Adrenal gland (tissue), 12 donors: ENCODE measurements around the gene PLG. TPM values are rescaled to one million over a fixed set of nuclear protein-coding genes. Genes with fewer than 3 reads are reported as not detected.
"Not testable (repeated sequence)": the region's sequence is repeated elsewhere in the genome, so short reads cannot be mapped to it uniquely, and the experiment has no call there.

Source experiments
- DNase-seq, 7 donors: peaks; one replicate each; pipeline ENCODE4 v3.0.0-alpha.2; 2019 to 2020
- H3K27ac ChIP-seq, 5 donors: fragments of 200-600 bp; sonication (generic) in 4 of 5; 1 replicate in 3 of 5; 2 replicates in 2 of 5; pipeline versions ENCODE4 v1.5.1 to v1.8.0; 2016 to 2020; ENCODE audit warnings: mild to moderate bottlenecking in 1 of 5
- H3K27me3 ChIP-seq: fragments of 200-600 bp; 2 replicates; pipeline ENCODE4 v1.8.0; 2021
- H3K36me3 ChIP-seq, 2 donors: fragments of 200-600 bp; replicated peaks in 1 of 2; 1 replicate in 1 of 2; 2 replicates in 1 of 2; pipeline versions ENCODE4 v1.5.1 to v1.8.0; 2018 to 2022
- H3K4me1 ChIP-seq, 2 donors: fragments of 200-600 bp; replicated peaks in 1 of 2; 1 replicate in 1 of 2; 2 replicates in 1 of 2; pipeline versions ENCODE4 v1.5.1 to v1.8.0; 2018 to 2021
- H3K4me3 ChIP-seq, 4 donors: fragments of 200-600 bp; sonication (generic) in 3 of 4; one replicate each; pipeline ENCODE4 v1.5.1; 2016 to 2018
- H3K9me3 ChIP-seq, 3 donors: fragments of 200-600 bp; sonication (generic) in 1 of 3; replicated peaks in 1 of 3; 1 replicate in 2 of 3; 2 replicates in 1 of 3; pipeline versions ENCODE4 v1.5.1 to v1.8.0; 2016 to 2021
- POLR2A ChIP-seq, 2 donors: fragments of 450-650 bp; IDR thresholded peaks; one replicate each; pipeline ENCODE4 v1.6.1; 2017; ENCODE audit warnings: antibody characterized with exemption in 2 of 2, mild to moderate bottlenecking in 2 of 2, moderate library complexity in 1 of 2
- WGBS, 4 donors: extraction: QIAGEN DNeasy Blood & Tissue Kit in 2 of 4; methylation state at CpG; one replicate each; pipeline versions ENCODE4 v1.1.5 to v1.1.7; 2013 to 2017; 5-methylcytosine and 5-hydroxymethylcytosine counted together
- intact Hi-C, 2 donors: fragments of 100-400 bp; cut with DNase I; formaldehyde crosslinking; loops; one replicate each; pipeline versions ENCODE4 v1.14.1 to v1.15.0; 2022 to 2023
- polyA plus RNA-seq, 3 donors: library from polyadenylated mRNA; stranded (reverse); fragments of 200-250 nt in 2 of 3; fragments of 350-450 nt in 1 of 3; fragmentation: Illumina TruSeq in 1 of 3; extraction: RNeasy Lipid Tissue Mini Kit (QIAGEN cat#74804) in 1 of 3; gene quantifications; one replicate each; pipeline ENCODE4 v1.2.3, GENCODE V29; 2013 to 2014
- total RNA-seq, 9 donors: library from RNA; depleted of rRNA in 4 of 9; stranded (reverse); fragments of >200 nt in 4 of 9; fragments of 120-200 nt in 1 of 9; fragmentation: NEBNext Ultra II Directional in 1 of 9; extraction: Animal tissue kit (Norgen Biotek cat#: 25700) in 1 of 9; gene quantifications; one replicate each; pipeline versions ENCODE4 v1.1.0 to v1.2.4, GENCODE V29; 2013 to 2023
- TF ChIP-seq, protein P1 (sequence below), 6 experiments: fragments of 450-650 bp in 4 of 6; fragments of 200-600 bp in 2 of 6; sonication (generic) in 1 of 6; IDR thresholded peaks; 1 replicate in 5 of 6; 2 replicates in 1 of 6; pipeline versions ENCODE4 v1.5.1 to v1.8.0; 2016 to 2021; ENCODE audit warnings: antibody characterized with exemption in 6 of 6, mild to moderate bottlenecking in 2 of 6, moderate library complexity in 1 of 6
- donor health status: healthy with polysubstance abuse.
- donor health status: Bipolar disorder and iron deficiency.
- donor health status: DM: yes; HTN: yes; CAD: no.
- donor health status: DM: no; HTN: no; CAD: no.
- donor health status: DM: no; HTN: no; CAD: no.
- donor health status: DM: yes; HTN: yes; CAD: no.

Gene PLG
- total and polyA plus RNA-seq, 12 donors = 0.72 to 1.1 (median 0.80) TPM; not detected in 8

DNA sequence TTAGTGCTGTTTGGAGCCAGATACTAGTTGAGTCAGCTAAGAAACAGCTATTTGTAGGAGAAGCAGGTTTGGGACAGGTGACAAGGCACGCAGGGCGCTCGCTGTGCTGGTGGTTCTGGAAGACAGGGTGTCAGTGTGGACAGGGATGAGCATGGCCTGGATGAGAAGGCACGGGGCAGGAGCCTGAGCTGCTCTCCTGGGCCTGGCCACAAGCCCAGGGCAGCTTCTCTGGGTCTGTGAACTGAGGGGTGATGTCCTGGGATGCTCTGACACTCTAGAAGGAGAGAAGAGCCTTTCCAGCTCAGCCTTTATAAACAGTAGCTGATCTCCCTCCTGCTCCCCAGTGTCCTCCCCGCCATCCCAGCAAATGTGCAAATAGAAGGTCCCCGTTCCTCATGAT, 37.9 kb downstream of the PLG start:
- Histone ChIP-seq H3K4me1 (no peaks in the 10 kb centered on the region), H3K27ac (no peak overlapping the region), H3K9me3 (no peaks in the 10 kb centered on the region), H3K27me3 (no peaks in the 10 kb centered on the region), H3K4me3 (no peak overlapping the region), H3K36me3 (no peaks in the 10 kb centered on the region)
- intact Hi-C loops = loop anchor here in 1 of 2 donors (10.0 kb wide), 1 partner anchor 185 kb away; no protein-coding TSS in a partner anchor
- no peak for DNase-seq
- WGBS, 4 donors = 87 to 91% (median 88%) methylated on average over 6 of the region's 6 CpGs
- TF ChIP-seq POLR2A (IDR thresholded peaks at IDR 0.05) = no peak
- TF ChIP-seq, protein P1, sequence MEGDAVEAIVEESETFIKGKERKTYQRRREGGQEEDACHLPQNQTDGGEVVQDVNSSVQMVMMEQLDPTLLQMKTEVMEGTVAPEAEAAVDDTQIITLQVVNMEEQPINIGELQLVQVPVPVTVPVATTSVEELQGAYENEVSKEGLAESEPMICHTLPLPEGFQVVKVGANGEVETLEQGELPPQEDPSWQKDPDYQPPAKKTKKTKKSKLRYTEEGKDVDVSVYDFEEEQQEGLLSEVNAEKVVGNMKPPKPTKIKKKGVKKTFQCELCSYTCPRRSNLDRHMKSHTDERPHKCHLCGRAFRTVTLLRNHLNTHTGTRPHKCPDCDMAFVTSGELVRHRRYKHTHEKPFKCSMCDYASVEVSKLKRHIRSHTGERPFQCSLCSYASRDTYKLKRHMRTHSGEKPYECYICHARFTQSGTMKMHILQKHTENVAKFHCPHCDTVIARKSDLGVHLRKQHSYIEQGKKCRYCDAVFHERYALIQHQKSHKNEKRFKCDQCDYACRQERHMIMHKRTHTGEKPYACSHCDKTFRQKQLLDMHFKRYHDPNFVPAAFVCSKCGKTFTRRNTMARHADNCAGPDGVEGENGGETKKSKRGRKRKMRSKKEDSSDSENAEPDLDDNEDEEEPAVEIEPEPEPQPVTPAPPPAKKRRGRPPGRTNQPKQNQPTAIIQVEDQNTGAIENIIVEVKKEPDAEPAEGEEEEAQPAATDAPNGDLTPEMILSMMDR (IDR thresholded peaks at IDR 0.05) = no peak

DNA sequence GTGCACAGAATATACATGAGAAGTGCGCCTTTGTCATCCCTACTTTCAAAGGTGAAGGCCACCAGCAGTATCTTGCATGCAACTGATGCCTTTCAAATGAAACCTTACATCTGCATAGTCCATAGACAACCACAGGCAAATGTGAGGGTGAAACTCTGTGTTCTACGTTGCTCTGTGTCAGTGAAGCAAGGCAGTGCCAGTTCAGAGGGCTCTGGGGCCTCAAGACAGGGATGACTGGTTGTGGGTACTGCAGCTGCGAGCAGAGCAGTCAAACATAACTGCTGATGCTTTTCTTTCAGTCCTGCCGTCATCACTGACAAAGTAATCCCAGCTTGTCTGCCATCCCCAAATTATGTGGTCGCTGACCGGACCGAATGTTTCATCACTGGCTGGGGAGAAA, 39.0 kb downstream of the PLG start:
- 82 to 88% (median 85%) methylated on average over 7 of the region's 7 CpGs for WGBS, 4 donors
- H3K4me3 ChIP-seq, H3K36me3 ChIP-seq, H3K4me1 ChIP-seq, intact Hi-C loops, H3K9me3 ChIP-seq, H3K27ac ChIP-seq, H3K27me3 ChIP-seq, DNase-seq: not testable (repeated sequence)

DNA sequence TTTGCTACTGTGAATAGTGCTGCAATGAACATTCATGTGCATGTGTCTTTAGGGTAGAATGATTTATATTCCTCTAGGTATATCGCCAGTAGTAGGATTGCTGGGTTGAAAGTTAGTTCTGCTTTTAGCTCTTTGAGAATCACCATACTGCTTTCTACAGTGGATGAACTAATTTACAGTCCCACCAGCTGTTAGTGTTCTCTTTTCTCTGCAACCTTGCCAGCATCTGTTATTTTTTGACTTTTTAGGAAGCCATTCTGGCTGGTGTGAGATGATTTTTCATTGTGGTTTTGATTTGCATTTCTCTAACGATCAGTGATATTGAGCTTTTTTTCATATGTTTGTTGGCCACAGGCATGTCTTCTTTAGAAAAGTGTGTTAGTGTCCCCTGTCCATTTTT, 40.0 kb downstream of the PLG start:
- Histone ChIP-seq H3K36me3 (no peaks in the 10 kb centered on the region), H3K27ac (no peak overlapping the region), H3K27me3 (no peaks in the 10 kb centered on the region), H3K9me3 (no peaks in the 10 kb centered on the region), H3K4me3 (no peak overlapping the region), H3K4me1 (no peaks in the 10 kb centered on the region)
- no peak for DNase-seq
- 59 to 75% (median 73%) methylated on average over 2 of the region's 2 CpGs for WGBS, 4 donors
- intact Hi-C loops = no loop called here
- TF ChIP-seq, protein P1 (IDR thresholded peaks at IDR 0.05) = no peak
- no peak for TF ChIP-seq POLR2A (IDR thresholded peaks at IDR 0.05)

DNA sequence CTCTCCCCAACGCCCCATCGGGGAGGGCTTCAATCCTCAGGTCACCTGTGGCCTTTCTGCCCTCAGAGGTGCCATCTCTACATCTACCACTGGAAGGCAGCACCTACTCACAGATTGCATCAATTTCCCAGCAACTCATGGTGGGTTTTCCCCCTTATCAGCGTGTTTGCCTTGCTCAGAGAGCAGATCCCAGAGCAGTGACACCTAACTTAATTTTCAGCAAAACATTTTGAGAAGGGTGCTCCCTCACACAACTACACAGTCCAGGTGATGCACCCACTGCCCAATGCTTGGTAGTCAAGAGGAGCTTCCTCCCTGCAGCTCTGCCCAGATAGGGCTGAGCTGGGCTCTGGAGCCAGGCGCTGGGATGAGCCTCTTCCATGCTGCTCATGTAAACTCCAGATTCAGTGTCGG, 48.2 kb downstream of the PLG start:
- DNase-seq = peak in 1 of 7 donors; percentile 4
- peaks cover 8% of the 10 kb centered on the region for H3K27me3 ChIP-seq
- no peak overlapping the region for H3K27ac ChIP-seq
- intact Hi-C loops = no loop called here
- H3K4me1 ChIP-seq = no peaks in the 10 kb centered on the region
- no peak overlapping the region for H3K4me3 ChIP-seq
- WGBS, 4 donors = 30 to 44% (median 33%) methylated on average over 4 to 5 of the region's 5 CpGs
- TF ChIP-seq POLR2A (IDR thresholded peaks at IDR 0.05) = no peak
- TF ChIP-seq, protein P1 (IDR thresholded peaks at IDR 0.05) = peak in 4 of 6 experiments; percentile 27 to 50 (median 37)
- no peaks in the 10 kb centered on the region for H3K9me3 ChIP-seq
- H3K36me3 ChIP-seq = no peaks in the 10 kb centered on the region

DNA sequence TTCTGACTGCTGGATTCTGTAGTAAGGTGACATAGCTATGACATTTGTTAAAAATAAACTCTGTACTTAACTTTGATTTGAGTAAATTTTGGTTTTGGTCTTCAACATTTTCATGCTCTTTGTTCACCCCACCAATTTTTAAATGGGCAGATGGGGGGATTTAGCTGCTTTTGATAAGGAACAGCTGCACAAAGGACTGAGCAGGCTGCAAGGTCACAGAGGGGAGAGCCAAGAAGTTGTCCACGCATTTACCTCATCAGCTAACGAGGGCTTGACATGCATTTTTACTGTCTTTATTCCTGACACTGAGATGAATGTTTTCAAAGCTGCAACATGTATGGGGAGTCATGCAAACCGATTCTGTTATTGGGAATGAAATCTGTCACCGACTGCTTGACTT, 51.2 kb downstream of the PLG start:
- H3K4me1 ChIP-seq, DNase-seq, intact Hi-C loops, H3K4me3 ChIP-seq, H3K27ac ChIP-seq, H3K9me3 ChIP-seq, H3K36me3 ChIP-seq: not testable (repeated sequence)
- peaks cover 11% of the 10 kb centered on the region for H3K27me3 ChIP-seq
- 42 to 61% (median 59%) methylated on average over 3 to 4 of the region's 4 CpGs for WGBS, 4 donors
